ENCODE data around the gene MLLT1.

Gene MLLT1

GRCh38 chr19:6210721-6211600 is 68.8 kb downstream of the MLLT1 start:
- no peak for DNase-seq (ENCODE audit: low spot score)

GRCh38 chr19:6210091-6210490 is 69.7 kb downstream of the MLLT1 start:
- DNase-seq (ENCODE audit: low spot score) = no peak

GRCh38 chr19:6209680-6210079 is 70.1 kb downstream of the MLLT1 start:
- no peak for DNase-seq (ENCODE audit: low spot score)

GRCh38 chr19:6209233-6209632 is 70.5 kb downstream of the MLLT1 start:
- no peak for DNase-seq (ENCODE audit: low spot score)

- no peak for DNase-seq (ENCODE audit: low spot score)
Observed at GRCh38 chr19:6204866-6205723, 74.7 kb downstream of the MLLT1 start.

GRCh38 chr19:6204212-6204611 is 75.6 kb downstream of the MLLT1 start:
- no peak for DNase-seq (ENCODE audit: low spot score)

GRCh38 chr19:6199240-6199994 is 80.4 kb downstream of the MLLT1 start:
- DNase-seq (ENCODE audit: low spot score) = peak; percentile 99

- no peak for DNase-seq (ENCODE audit: low spot score)
Observed at GRCh38 chr19:6198896-6199239, 80.9 kb downstream of the MLLT1 start.

GRCh38 chr19:6196361-6196760 is 83.4 kb downstream of the MLLT1 start:
- no peak for DNase-seq (ENCODE audit: low spot score)

- no peak for DNase-seq (ENCODE audit: low spot score)
Observed at GRCh38 chr19:6188811-6189210, 91.0 kb downstream of the MLLT1 start.

- no peak for DNase-seq (ENCODE audit: low spot score)
Observed at GRCh38 chr19:6187374-6187773, 92.4 kb downstream of the MLLT1 start.

- no peak for DNase-seq (ENCODE audit: low spot score)
Observed at GRCh38 chr19:6185835-6186834, 93.6 kb downstream of the MLLT1 start.

GRCh38 chr19:6185093-6185834 is 94.5 kb downstream of the MLLT1 start:
- DNase-seq (ENCODE audit: low spot score) = no peak

- DNase-seq (ENCODE audit: low spot score) = no peak
Observed at GRCh38 chr19:6181119-6181518, 98.7 kb downstream of the MLLT1 start.

- DNase-seq (ENCODE audit: low spot score) = no peak
Observed at GRCh38 chr19:6173190-6173589, 106.6 kb downstream of the MLLT1 start.

- DNase-seq (ENCODE audit: low spot score) = no peak
Observed at GRCh38 chr19:6172074-6172863, 107.5 kb downstream of the MLLT1 start.

GRCh38 chr19:6167115-6167514 is 112.7 kb downstream of the MLLT1 start:
- DNase-seq (ENCODE audit: low spot score) = no peak

- DNase-seq (ENCODE audit: low spot score) = no peak
Observed at GRCh38 chr19:6164906-6165531, 114.8 kb downstream of the MLLT1 start.

- DNase-seq (ENCODE audit: low spot score) = peak; percentile 75
Observed at GRCh38 chr19:6161271-6161850, 118.4 kb downstream of the MLLT1 start.
